Activated T-cell treated with anti-CD3 and anti-CD28 coated beads for 48 hours (primary cell): Measurements from ENCODE around the gene APOC3.

ENCODE experiments used
- DNase-seq: peaks from one replicate; pipeline ENCODE4 v3.0.0-alpha.2; 2020; ENCODE audit warnings: low read depth

APOC3 gene

GRCh38 chr11:116804001-116804400, 25.7 kb upstream of the APOC3 start:
- DNase-seq, result no peak

- no peak for DNase-seq
Observed at GRCh38 chr11:116807601-116808261, 22.0 kb upstream of the APOC3 start.

GRCh38 chr11:116808262-116809175, 21.2 kb upstream of the APOC3 start:
- no peak for DNase-seq

DNA sequence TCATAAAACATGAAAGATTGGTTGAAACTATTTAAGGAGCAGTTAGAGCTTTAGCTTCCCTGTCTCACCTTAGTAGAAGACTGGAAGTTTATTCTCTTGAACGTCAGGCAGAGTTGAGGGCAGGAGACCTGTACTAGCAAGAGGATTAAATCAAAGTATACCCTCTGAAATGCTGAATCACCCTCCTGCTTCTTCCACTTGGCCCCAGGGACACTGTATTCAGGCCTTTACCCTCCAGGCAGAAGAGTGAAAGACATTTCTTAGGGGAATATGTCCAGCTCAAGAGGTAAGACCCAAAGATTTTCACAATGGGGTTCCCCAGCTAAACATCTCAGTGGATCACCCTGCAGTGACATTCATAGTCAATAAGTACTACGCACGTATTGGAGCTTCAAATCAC, 18.5 kb upstream of the APOC3 start:
- DNase-seq, result no peak

DNA sequence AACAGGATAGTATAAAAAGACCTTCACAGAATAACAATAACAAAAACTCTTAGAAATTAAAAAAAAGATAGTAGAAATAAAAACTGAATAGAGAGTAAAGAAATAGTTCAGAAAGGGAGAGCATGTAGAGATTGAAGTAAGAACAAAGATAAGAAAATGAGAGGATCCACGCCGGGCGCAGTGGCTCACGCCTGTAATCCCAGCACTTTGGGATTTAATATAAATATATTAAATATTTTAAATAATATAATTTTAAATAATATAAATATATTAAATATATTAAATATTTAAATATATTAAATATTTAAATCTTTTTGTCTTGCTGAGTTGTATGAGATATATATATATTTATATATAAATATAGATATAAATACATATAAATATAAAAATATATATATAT, 17.6 kb upstream of the APOC3 start:
- DNase-seq, result no peak

DNA sequence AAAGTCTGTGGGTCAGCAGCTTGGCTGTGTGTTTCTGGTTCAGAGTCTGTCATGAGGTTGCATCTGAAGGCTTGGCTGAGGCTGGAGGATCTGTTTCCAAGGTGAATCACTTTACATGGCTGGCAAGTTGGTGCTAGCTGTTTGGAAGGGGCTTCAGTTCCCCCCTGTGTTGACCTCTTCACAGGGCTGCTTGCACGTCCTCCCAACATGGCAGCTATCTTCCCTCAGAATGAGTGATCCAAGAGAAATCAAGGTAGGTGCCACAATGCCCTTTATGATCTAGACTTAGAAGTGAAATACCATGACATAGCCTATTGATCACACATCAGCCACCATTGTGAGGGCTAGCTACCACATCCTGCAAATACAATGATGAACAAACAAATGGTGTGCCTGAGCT, 16.5 kb upstream of the APOC3 start:
- DNase-seq, result no peak

GRCh38 chr11:116813781-116814471, 15.8 kb upstream of the APOC3 start:
- DNase-seq, result no peak

DNA sequence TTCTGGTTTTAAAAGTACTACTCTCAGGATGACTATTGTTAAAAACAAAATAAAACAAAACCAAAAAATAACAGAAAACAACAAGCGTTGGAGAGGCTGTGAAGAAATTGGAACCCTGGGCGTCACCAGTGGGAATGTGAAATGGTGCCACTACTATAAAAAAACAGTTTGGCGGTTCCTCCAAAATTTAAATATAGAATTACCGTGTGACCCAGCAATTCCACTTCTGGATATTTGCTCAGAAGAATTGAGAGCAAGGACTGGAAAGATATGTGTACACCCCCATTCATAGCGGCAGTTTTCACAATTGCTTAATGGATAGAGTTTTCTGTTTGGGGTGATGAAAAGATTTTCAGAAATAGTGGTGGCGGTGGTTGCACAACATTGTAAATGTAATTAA, 15.2 kb upstream of the APOC3 start:
- no peak for DNase-seq

DNA sequence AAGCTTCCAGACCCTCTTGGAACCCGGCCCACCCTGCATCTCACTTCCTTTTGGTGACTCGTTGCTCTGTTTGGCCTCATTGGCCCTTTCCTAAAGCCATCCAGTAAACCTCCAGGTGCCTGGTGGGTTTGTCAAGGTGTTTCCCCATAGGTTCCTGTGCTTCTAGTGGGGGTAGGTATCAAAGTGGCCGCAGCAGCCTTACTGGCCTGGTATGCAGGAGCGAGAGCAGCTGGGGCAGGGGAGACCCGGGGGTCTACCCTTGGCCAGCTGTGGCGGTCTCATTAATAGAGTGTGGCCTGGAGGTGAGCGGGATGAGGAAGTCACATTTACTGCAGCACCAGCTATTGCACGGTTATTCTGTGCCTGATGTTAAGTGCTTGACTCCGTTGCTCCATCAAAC, 10.7 kb upstream of the APOC3 start:
- DNase-seq, result no peak

DNA sequence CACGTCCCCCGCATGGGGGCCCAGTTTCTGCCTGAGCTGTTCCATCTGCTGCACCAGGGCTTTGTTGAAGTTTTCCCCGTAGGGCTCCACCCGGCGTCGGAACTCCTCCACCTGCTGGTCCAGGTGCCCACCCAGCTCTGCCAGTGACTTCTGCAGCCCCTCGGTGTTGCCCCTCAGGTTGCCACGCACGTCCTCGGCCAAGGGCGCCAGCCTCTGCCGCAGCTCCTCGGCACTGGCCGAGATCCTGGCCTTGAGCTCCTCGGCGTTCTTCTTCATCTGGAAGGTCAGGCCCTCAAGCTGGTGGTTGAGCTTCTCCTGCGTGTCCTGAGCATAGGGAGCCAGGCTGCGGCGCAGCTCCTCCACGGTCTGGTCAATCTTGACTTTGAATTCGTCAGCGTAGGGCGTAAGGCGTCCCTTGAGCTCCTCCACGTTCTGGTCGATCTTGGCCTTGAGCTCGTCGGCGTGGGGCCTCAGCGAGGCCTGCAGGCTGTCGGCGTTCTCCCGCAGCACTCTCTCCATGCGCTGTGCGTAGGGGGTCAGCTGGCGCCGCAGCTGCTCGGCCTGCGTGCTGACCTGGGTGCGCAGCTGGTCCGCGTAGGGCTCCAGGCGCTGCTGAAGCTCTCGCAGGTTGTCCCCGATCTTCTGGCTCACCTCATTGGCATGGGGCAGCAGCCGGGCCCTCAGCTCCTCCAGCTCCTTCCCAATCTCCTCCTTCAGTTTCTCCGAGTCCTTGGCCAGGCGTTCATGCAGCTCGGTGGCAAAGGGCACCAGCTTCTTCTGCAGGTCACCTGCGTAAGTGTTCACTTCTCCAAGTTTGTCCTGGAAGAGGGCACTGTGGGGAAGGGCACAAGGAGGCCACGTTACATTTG, 8.4 kb upstream of the APOC3 start:
- no peak for DNase-seq

DNA sequence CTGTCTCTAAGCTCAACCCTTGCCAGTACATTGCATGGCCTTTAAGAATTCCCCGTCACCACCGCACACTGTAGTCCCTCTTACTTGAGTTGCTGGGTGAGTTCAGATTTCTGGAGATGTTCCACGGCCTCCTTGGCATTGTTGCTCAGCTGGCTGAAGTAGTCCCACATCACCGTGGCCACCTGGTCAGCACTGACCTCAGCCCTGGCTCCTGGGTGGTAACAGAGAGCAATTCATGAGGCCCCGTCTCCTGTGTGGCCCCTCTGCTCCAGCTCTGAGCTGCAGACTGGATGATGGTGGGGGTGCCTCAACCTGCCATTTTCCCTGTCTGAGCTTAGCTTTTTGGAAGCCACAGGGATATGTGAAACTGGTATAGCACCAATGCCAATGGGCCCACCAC, 7.1 kb upstream of the APOC3 start:
- no peak for DNase-seq

- no peak for DNase-seq
Observed at GRCh38 chr11:116823031-116823843, 6.5 kb upstream of the APOC3 start, which contains the start of gene APOA4. Gene APOA4, minus strand, starts transcription at chr11:116823304. Its CDS starts 113 bp downstream, at chr11:116823191.

- DNase-seq, result no peak
Observed at GRCh38 chr11:116825434-116825833, 4.3 kb upstream of the APOC3 start.

DNA sequence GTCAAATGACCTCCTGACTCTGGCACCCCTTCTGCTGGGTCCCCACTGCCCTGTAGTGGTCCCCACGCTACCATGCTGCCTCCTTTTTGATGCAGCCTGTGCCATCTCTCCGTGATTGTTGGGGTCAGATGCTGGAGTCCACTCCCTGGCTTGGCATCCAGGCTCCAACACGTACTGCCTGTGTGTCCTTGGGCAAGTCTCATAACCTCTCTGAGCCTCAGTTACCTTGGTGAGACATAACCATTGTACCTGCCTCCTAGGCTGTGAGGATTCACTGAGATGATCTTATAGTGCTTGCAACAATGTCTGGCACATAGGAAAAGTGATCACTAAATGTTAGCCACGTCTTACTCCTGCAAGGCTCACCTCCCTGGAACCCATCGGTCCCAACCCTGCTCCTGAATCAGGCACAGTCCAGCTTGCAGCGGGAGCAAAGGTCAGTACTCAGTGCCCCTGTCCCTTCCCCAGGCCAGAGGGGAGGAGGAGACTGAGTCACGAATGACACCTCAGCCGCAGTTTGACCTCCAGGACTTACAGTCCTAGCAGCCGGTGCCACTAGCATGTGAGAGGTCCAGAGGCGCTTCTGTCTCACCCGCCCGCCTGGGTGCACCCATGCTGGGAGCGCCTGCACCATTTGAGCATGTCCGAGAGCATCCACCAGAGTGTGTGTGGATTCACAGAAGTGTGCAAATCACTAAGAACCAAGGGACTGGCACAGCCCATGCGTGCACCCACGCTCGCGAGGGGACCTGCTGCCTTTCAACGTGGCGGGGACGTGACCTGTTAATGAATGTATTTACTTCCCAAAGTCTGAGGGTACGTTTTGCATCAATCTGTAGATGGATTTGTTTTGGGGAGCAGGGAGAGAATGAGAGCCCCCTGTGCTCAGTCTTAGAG, 3.6 kb upstream of the APOC3 start:
- no peak for DNase-seq

DNA sequence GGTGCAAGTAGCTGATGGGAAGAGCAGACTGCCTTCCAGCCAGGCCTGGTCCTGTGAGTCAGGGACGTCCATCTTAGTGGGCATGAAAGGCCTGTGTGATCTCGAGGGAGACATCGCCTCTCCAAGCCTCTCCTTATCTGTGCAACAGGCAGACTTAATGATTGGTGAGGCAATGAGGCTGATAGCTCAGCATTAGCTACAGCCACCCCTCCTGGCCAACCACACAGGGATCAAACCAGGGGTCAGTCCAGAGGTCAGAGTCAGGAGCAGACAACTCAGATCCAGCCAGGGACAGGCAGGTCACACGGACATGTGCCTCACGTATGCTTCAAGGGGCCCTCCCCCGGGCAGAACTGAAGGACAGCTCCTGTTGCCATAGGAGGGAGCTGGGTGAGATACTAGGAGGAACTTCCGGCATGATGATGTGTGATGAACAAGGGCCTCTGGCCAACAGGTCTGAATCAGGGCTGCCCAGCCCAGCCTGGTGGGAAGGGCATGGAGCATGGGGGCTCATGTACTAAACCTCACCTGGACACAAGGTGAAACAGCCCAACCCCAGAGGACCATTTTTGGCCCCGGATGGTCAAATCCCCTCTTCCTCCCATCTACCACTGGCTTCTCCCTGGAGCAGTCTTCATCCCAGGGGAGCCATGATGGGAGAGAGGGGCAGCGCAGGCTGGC, 2.8 kb upstream of the APOC3 start:
- no peak for DNase-seq

GRCh38 chr11:116827461-116827860, 2.2 kb upstream of the APOC3 start:
- DNase-seq, result no peak

DNA sequence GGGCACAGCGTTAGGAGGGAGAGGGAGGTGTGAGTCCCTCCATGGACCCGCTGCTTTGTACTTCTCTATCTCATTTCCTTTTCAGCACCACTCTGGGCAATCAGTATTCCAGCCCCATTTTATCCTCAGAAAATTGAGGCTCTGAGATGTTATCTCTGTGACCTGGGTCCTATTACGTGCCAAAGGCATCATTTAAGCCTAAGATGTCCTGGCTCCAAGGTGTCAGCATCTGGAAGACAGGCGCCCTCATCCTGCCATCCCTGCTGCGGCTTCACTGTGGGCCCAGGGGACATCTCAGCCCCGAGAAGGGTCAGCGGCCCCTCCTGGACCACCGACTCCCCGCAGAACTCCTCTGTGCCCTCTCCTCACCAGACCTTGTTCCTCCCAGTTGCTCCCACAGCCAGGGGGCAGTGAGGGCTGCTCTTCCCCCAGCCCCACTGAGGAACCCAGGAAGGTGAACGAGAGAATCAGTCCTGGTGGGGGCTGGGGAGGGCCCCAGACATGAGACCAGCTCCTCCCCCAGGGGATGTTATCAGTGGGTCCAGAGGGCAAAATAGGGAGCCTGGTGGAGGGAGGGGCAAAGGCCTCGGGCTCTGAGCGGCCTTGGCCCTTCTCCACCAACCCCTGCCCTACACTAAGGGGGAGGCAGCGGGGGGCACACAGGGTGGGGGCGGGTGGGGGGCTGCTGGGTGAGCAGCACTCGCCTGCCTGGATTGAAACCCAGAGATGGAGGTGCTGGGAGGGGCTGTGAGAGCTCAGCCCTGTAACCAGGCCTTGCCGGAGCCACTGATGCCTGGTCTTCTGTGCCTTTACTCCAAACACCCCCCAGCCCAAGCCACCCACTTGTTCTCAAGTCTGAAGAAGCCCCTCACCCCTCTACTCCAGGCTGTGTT, 829 bp upstream of the APOC3 start:
- no peak for DNase-seq

DNA sequence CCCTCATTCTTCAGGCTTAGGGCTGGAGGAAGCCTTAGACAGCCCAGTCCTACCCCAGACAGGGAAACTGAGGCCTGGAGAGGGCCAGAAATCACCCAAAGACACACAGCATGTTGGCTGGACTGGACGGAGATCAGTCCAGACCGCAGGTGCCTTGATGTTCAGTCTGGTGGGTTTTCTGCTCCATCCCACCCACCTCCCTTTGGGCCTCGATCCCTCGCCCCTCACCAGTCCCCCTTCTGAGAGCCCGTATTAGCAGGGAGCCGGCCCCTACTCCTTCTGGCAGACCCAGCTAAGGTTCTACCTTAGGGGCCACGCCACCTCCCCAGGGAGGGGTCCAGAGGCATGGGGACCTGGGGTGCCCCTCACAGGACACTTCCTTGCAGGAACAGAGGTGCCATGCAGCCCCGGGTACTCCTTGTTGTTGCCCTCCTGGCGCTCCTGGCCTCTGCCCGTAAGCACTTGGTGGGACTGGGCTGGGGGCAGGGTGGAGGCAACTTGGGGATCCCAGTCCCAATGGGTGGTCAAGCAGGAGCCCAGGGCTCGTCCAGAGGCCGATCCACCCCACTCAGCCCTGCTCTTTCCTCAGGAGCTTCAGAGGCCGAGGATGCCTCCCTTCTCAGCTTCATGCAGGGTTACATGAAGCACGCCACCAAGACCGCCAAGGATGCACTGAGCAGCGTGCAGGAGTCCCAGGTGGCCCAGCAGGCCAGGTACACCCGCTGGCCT, 641 bp downstream of the APOC3 start:
- DNase-seq, result no peak
